ENCODE measurements around the gene OLAH.

Gene OLAH

DNA sequence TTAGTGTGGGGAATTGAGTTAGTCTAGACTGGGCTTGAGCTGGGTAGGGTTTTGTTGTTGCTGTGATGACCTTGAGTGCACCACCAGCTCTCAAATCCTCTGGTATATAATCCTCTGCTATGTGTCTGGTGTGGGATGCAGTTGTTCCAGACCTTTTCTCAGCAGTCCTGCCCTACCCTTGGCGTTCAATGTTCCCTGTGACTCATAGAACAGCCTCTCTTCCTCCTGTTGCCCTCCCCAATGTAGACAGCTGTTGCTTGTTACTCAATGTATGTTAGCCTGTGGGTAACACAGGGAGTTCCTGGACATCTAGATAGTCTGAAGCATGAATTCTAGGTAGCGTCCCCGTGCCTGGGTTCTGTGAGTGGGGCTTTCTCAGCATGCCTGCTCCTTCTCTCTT lies 25.1 kb downstream of the OLAH start:
- no peak overlapping the region for H3K4me3 ChIP-seq (ENCODE audit: low read depth, low read length)

DNA sequence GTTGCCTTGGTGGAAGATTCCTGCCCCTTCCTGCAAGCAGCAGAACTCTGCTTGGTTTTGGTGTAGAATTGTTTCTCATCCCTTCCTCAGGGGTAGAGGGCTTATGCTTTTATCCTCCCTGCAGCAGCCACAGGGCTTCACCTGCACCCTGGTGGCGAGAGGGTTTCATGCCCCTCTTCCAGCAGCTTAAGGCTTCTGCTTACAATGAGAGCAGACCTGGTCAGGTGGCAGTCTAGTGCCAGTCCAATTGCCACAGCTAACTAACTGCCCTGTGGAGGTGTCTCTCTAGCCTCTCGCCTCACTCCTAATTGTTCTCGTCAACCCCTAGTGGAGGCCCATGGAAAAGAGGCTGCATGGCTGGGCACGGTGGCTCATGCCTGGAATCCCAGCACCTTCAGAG lies 25.5 kb downstream of the OLAH start:
- H3K4me3 ChIP-seq (ENCODE audit: low read depth, low read length), result no peak overlapping the region

DNA sequence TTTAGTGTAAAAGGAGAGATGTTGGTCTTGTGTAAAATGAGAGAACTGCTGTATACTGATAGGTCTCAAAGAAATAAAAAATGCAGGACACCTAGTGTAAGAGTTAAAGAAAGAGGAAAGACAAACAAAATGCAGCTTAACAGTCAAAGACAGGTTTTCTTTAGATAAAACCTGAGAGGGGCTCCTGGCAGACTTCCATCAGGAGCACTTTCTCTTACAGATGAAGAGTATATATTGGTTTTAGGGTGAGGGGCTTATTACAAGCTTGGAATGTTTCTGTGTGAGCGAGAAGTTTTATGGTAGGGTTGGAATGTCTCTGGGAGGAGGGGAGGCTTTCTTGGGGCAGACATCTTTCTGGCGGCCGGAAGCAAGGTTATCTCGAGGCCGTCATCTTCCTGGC lies 28.6 kb downstream of the OLAH start:
- H3K4me3 ChIP-seq (ENCODE audit: low read depth, low read length), result no peak overlapping the region

DNA sequence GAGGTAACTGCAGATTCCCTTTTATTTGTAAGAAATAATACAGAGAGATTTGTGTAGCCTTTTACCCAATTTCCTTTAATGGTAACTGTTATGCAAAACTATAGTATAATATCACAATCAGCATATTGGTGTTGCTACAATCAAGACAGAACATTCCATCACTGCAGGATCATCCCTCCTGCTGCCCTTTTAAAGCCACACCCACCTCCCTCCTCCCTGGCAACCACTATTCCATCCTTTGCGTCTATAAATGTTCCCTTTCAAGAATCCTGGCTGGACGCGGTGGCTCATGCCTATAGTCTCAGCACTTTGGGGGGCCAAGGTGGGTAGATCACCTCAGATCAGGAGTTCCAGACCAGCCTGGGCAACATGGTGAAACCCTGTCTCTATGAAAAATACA lies 31.7 kb downstream of the OLAH start:
- H3K4me3 ChIP-seq (ENCODE audit: low read depth, low read length), result no peak overlapping the region

DNA sequence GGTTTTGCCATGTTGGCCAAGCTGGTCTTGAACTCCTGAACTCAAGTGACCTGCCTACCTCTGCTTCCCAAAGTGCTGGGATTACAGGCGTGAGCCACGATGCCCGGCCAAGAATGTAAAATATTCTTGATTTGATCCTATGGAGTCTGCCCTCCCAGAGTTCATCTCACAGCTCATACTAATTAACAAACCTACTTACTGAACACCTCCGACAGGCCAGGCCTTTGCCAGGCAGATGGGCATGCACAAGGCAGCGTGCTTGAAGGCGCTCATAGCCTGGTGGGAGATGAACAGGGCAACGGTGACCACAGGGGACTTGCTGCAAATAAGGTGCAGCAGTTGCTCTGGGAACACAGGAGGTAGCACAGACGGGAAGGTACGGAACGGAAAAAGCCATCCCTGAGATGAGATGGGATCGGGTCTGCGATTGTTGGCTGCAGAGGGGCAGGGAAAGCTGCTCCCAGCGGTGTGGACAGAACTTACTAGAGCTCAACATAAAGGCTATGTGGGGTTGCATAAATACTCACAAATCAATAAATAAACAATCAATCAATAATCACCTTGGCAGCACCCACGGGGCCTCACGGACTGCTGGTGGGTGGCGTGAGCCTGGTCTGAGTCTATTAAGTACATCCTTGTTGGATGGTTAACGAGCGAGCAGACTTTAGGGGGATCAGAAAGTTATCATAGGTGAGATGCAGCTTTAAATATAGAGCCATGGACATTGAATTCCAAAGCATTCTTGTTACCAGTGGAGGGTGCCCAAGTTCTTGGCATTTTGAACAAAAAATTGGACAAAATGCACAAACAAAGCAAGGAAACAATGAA lies 40.1 kb downstream of the OLAH start:
- no peak overlapping the region for H3K4me3 ChIP-seq (ENCODE audit: low read depth, low read length)

DNA sequence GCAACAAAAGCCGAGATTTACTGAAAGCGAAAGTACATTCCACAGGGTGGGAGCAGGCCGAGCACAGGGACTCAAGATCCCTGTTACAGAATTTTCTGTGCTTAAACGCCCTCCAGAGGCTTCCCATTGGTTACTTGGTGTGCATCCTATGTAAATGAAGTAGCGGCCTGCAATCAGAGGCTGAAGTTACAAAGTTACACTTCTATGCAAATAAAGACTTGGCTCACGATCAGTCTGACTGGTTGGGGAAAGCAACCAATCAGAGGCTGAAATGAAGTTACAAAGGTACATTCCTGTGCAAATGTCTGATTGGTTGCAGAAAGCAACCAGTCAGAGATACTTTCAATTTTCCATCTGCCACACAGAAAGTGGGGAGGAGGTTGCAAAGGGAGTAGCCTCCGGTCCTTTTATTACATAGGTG lies 40.8 kb downstream of the OLAH start:
- H3K4me3 ChIP-seq (ENCODE audit: low read depth, low read length), result no peak overlapping the region

DNA sequence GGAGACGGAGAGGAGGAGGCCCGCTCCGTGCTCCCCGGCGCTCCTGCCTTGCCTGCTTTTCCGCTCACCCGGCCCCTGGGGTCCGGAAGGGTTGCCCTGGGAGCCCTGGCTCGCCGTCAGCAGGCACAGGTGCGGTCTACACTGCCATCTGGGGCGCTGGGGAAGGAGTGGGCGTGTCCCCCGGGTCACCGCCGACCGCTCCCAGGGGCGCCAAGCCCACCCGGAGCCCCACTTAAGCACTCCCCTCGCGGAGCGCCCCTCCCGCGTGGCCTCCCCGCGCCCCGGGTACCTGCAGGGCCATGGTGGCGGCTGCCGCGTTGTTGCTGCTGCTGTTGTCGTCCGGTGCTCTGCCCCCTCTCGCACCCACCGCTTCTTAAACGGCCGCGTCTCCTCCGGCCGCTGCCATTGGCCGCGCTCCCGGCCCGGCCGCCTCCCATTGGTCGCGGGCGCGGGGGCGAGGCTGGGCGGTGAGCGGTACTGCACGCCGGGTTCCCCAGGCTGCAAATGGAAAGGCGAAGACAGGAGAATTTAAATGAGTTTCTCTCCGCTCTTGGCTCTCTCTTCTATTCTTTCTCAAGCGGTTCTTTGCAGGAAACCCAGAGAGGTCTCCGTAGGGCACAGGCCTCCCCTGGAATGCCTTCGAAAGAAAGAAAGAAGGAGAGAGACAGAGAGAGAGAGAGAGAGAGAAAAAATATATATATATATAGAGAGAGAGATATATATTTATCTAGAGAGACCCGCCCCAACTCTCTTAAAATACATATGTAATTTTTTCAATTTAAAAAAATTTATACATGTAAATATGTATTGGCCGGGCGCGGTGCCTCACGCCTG lies 44.9 kb downstream of the OLAH start, which contains the start of gene ACBD7:
Gene ACBD7 (minus strand): TSS at position 349 of the 834 bp plus-strand sequence. CDS start 48 bp downstream, at position 301.
- H3K4me3 ChIP-seq (ENCODE audit: low read depth, low read length), result peak within 1 kb of the TSS; percentile 73

DNA sequence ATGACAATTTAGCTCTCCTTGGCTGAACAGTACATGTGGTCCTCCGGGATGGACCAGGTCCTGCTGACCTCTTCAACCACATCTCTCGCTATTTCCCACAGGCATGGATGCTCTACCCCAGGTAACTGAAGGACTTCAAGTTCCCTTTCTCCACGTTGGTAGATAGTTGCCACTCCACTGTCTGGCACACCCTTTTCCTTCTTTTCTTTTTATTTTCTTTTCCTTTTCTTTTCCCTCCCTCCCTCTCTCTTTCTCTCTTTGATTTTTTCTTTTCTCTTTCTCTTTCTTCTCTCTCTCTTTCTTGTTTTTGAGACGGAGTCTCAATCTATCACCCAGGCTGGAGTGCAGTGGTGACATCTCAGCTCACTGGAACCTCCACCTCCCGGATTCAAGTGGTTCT lies 47.7 kb downstream of the OLAH start:
- H3K4me3 ChIP-seq (ENCODE audit: low read depth, low read length), result no peak overlapping the region

DNA sequence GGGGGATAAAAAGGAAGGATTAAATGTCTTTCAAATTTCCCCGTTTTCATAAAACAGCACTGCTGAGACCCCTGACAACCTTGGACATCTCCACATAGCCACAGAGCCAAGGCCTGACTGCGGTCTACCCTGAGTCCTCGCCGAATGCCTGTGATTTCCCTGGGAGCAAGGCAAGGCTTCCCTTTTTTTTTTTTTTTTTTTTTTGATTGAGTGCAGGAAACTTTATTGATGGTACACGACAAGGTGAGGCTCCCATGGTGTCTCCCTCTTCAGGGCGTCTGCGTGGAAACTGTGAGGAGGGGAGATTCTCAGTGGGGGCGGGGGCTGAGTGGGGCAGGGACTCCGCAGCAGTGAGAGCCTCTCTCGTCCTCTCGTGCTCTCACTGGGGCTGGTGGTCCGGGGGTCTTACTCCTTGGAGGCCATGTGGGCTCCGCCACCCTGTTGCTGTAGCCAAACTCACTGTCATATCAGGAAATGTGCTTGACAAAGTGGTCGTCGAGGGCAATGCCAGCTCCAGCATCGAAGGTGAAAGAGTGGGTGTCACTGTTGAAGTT lies 49.2 kb downstream of the OLAH start:
- no peak overlapping the region for H3K4me3 ChIP-seq (ENCODE audit: low read depth, low read length)

DNA sequence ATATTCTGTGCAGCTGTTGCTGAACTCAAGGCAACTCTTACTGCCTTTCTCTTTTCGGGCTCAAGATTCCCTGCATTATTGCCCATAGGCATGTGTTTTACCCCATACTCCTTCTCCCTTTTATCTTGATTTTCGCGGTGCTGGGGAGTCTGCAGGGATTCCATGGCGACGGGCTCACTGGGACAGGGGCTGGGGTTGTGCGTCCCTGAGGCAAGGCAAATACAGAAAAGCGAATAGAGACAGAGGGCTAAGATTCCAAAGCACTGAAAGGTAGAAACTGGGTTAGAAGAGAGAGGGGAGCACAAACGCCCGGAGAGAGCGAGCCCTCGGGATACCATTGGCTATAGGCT lies 52.9 kb downstream of the OLAH start:
- peak overlapping the region; percentile 86 for H3K4me3 ChIP-seq (ENCODE audit: low read depth, low read length)

DNA sequence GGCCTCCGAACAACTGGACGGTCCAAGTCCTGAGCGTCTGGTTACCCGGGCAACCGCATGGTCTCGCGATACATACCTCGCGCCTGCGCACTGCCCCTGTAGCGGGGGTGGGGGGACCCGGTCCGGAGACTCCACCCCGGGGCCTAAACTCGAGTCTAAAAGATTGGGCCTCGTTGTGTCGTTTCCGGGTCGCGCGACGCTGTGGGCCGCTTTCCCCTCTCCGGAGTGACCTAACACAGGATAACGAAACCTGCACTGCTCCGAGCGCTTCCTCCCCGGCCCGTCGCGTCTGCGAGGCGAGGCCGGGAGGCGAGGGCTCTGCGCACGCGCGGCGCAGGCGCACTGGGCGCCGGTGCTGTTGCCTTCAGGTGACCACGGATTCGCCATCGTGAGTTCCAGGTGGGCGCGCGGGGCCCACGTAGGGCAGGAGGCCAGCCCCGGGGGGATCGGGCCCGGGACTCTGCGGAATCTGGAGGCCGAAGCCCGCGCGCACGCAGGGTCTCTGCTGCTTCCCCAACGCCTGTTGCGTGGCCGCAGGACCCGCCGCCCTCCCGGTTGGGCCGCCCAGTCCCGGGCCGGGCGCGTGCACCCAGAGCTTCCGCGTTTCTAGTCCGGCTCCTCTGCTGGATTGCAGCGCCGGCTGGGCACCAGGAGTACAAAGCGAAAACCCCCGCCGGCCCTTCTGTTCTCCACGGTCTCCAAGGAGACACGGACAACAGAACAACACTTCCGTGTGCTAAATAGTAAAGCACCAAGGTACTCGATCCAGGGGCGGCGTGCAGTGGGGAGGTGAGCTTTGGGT lies 53.5 kb downstream of the OLAH start, which contains the start of gene RPP38:
Gene RPP38 (plus strand): TSS at position 345 of the 802 bp plus-strand sequence. CDS start 5,960 bp downstream, outside the sequence.
- peak within 1 kb of the TSS; percentile 86 for H3K4me3 ChIP-seq (ENCODE audit: low read depth, low read length)

DNA sequence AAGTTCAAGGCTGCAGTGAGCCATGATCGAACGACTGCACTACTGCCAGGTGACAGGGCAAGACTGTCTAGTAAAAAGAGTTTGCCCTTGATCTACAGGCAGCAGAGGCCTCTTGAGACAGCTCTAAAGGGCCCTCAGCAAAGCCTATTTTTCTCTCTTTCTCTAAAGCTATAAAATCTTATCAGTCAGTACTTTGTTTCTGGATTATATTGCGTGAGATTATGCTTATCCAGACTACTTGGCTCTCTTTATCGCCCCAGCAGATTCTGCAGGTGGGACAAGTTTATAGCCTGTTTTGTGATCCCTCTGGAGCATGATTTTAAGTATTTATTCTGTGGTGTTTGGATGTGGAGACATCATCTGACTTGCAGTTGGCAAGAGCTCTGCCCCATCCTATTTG lies 56.1 kb downstream of the OLAH start:
- no peak overlapping the region for H3K4me3 ChIP-seq (ENCODE audit: low read depth, low read length)

DNA sequence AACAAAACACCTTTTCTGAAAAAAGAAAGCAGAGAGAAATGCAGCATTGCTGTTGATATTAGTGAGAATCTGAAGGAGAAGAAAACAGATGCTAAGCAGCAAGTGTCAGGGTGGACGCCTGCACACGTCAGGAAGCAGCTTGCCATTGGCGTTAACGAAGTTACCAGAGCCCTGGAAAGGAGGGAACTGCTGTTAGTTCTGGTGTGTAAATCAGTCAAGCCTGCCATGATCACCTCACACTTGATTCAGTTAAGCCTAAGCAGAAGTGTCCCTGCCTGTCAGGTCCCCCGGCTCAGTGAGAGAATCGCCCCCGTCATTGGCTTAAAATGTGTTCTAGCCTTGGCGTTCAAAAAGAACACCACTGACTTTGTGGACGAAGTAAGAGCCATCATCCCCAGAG lies 59.8 kb downstream of the OLAH start:
- no peak overlapping the region for H3K4me3 ChIP-seq (ENCODE audit: low read depth, low read length)

DNA sequence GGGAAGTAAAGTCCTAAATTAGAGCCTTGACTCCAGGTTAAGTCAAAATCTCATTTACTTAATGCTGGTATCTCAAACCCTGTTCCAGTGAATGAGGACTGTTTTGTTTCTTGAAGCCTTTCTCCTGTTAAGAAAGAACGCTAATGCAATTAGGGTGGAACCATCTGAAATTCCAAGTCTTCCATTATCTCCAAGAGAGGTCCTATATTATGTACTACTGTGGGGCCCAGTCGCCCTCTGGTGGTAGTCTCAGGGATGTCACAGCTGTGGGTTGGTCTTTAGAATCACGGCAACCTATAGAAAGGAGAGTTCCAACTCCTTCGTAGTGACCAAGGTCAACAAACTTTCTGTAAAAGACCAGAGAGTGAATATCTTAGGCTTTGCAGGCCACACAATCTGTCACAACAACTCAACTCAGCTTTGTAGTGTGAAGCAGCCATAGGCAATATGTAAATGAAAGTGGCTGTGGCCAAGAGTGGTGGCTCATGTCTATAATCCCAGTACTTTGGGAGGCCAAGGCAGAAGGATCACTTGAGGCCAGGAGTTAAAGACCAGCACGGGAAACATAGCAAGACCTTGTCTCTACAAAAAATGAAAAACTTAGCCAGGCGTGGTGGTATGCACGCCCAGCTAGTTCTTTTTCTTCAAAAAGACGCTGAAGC lies 62.7 kb downstream of the OLAH start:
- H3K4me3 ChIP-seq (ENCODE audit: low read depth, low read length), result no peak overlapping the region

DNA sequence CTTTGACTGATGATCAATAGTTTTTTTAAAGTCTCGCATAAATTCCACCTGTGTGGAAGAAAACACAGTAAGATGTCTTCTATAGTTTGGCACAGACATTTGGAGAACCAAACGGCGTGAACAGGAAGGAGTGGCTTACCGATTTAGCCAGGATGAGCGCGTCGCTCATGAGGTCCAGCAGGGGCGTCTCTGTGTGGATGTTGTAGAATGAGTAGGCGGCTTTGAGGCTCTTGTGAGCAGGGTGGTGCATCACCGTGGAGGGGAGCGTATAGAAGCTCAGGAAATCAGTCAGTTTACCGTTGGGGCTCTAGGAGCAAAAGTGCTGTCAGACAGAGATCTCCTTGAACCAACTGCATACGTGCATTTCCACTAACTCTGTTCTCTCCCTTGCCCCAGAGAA lies 68.9 kb downstream of the OLAH start:
- no peak overlapping the region for H3K4me3 ChIP-seq (ENCODE audit: low read depth, low read length)

DNA sequence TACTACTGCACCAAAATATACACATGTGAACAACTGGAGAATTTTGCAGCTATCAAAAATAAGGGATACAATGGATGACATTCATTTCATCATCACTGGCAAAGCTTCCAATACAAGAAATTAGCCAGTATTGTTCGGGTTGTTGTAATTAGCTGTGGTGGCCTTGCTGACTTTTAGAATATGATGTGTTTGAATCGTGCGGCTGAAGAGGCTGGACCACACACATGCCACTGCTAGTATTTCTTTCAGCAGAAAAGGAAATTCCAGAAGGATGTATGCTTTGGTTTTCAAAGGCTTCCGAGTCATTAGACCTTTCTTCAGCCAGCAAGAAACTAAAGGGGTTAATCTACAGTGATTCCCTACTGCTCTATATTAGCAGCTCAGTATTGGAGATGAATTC lies 70.0 kb downstream of the OLAH start:
- H3K4me3 ChIP-seq (ENCODE audit: low read depth, low read length), result no peak overlapping the region

DNA sequence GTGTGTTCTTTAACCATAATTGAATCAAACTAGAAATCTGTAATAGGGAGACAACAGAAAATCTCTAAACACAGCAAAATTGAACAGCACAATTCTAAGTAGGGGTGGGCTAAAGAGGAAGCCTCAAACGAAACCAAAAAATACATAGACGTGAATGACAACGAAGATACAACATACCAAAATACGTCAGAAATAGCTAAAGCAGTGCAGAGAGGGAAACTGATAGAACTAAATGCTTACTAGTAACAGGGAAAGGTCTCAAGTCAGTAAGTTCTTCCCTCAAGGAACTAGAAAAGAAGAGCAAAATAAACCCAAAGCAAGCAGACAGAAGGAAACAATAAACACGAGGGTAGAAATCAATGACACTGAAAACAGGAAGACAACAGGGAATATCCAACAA lies 72.5 kb downstream of the OLAH start:
- no peak overlapping the region for H3K4me3 ChIP-seq (ENCODE audit: low read depth, low read length)

DNA sequence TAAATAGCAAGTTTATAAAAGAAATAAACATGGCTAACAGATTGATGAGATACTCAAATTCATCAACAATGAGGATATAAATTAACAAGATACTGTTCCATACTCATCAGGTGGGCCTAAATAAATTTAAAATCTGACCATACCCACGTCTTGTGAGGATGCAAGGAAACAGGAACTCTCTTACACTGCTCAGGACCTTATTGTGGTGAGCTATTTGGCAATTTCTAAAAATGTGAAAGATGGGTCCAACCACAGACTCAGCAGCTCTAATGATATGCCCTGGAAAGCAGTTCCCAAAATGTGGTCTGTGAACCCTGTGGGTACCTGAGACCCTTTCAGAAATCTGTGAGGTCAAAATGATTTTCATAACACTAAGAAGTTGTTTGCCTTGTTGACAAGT lies 74.9 kb downstream of the OLAH start:
- no peak overlapping the region for H3K4me3 ChIP-seq (ENCODE audit: low read depth, low read length)

DNA sequence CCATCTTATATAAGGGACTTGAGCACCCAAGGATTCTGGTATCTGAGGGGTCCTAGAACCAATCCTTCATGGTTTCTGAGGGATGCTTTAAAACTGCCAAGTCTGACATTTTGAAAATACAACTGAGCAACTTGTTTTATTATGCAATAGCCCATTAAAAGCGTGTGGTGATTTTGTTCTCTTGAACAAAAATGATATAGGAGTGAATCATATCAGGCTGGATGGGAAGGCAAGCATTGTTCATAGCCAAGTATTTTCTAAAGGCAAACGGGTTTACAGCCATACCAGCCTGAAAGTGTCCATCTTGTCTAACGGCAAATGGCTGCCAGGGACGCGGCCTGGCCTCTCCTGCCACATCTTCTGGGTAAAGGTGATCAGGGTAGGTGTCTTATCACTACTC lies 76.8 kb downstream of the OLAH start:
- no peak overlapping the region for H3K4me3 ChIP-seq (ENCODE audit: low read depth, low read length)

DNA sequence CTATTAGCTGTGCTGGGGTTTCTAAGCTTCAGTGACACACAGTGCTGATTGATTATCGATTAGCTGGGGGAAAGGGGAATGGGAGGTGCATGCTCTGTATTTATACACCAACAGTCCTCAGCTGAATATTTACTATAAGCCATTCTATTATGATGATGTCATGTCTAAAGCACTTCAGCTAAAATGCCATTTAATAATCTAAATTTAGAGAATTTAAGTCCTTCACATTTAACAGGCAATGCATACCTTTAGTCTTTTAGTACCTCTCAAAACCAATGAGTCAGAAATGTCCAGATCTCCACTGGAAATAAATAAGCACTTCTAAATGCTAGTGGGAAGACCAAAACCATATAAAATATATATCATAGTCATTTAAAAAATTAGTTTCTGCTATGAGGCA lies 78.0 kb downstream of the OLAH start:
- H3K4me3 ChIP-seq (ENCODE audit: low read depth, low read length), result no peak overlapping the region
